ENCODE data around the gene PHTF2. TPM values are rescaled to one million over a fixed set of nuclear protein-coding genes. Genes with fewer than 3 reads are reported as not detected.

Gene PHTF2
- total RNA-seq, 1 experiment from 2014 or later = 36.9 TPM

DNA sequence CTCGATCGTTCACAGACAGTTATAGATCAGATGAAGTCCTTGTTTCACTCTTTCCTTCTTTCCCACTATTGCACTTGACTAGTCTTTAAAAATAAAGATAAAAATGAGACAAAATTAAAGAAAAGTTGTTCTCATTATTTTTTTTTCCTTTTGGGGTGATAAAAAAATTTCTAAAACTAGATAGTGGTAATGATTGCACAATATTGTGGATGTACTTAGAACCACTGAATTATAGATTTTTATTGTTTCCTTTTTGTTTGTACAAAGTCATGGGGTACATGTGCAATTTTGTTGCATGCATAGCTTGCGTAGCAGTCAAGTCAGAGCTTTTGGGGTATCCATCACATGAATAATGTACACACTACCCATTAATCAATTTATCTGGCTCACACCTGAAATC, 97.3 kb downstream of the PHTF2 start:
- TF ChIP-seq, protein P1, sequence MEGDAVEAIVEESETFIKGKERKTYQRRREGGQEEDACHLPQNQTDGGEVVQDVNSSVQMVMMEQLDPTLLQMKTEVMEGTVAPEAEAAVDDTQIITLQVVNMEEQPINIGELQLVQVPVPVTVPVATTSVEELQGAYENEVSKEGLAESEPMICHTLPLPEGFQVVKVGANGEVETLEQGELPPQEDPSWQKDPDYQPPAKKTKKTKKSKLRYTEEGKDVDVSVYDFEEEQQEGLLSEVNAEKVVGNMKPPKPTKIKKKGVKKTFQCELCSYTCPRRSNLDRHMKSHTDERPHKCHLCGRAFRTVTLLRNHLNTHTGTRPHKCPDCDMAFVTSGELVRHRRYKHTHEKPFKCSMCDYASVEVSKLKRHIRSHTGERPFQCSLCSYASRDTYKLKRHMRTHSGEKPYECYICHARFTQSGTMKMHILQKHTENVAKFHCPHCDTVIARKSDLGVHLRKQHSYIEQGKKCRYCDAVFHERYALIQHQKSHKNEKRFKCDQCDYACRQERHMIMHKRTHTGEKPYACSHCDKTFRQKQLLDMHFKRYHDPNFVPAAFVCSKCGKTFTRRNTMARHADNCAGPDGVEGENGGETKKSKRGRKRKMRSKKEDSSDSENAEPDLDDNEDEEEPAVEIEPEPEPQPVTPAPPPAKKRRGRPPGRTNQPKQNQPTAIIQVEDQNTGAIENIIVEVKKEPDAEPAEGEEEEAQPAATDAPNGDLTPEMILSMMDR (IDR thresholded peaks at IDR 0.05; ENCODE audit: insufficient read depth in 1 of 2, low read depth in 1 of 2, low read length in 1 of 2, severe bottlenecking in 1 of 2, unreplicated experiment in 1 of 2) = no peak
- ChIA-PET CTCF (no interaction called here), POLR2A (no interaction called here)
- H3K36me3 Mint-ChIP-seq (ENCODE audit: insufficient read depth, unreplicated experiment) = peaks cover 2% of the 10 kb centered on the region
- H3K9me3 ChIP-seq = no peaks in the 10 kb centered on the region
- H3K9me3 Mint-ChIP-seq (ENCODE audit: unreplicated experiment) = no peaks in the 10 kb centered on the region
- no TSS peak for BruUV-seq (replicated peaks)
- no peaks in the 10 kb centered on the region for H3K4me1 ChIP-seq
- H3K27me3 Mint-ChIP-seq (ENCODE audit: insufficient read depth, unreplicated experiment) = no peaks in the 10 kb centered on the region
- H3K4me3 Mint-ChIP-seq (ENCODE audit: unreplicated experiment) = no peak overlapping the region
- H3K27ac Mint-ChIP-seq (ENCODE audit: unreplicated experiment) = no peak overlapping the region
- DNase-seq = no peak
- H3K4me3 ChIP-seq (ENCODE audit: low read depth, low read length) = no peak overlapping the region
- H3K27me3 ChIP-seq (replicated peaks; ENCODE audit: control insufficient read depth, insufficient read depth, low read length) = no peaks in the 10 kb centered on the region
- H3K4me1 Mint-ChIP-seq (ENCODE audit: low read depth, unreplicated experiment) = no peaks in the 10 kb centered on the region
- intact Hi-C loops (cut with micrococcal nuclease; ENCODE audit: unreplicated experiment) = no loop called here
- no peaks in the 10 kb centered on the region for H3K36me3 ChIP-seq (ENCODE audit: control insufficient read depth, insufficient read depth, low read length)

DNA sequence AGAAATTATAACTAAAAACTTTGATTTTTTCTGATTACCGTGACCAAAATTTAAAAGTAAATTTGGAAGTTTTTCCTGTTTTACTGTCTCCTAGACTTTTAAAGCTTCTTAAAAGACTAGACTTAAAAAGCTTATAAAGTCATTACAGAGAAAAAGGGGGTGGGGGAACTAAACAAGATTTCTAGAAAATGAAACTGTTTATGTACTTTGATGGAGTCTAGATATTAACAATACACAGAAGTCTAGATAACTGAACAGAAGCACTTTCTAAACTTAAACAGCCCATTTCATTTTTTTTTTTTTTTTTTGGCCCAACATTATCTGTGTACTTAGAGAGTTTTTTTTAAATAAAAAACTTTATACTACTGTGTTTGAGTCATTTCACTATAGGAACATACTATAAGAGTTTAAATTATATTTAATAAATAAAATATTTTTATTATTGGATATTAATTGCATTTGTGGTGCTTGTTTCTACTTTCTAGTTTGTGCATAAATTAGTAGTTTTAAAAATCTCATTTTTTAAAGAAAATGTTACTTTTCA, 98.5 kb downstream of the PHTF2 start:
- Mint-ChIP-seq H3K36me3 (ENCODE audit: insufficient read depth, unreplicated experiment) (peaks cover 6% of the 10 kb centered on the region), H3K4me1 (ENCODE audit: low read depth, unreplicated experiment) (no peaks in the 10 kb centered on the region), H3K4me3 (ENCODE audit: unreplicated experiment) (no peak overlapping the region), H3K27me3 (ENCODE audit: insufficient read depth, unreplicated experiment) (no peaks in the 10 kb centered on the region), H3K9me3 (ENCODE audit: unreplicated experiment) (no peaks in the 10 kb centered on the region), H3K27ac (ENCODE audit: unreplicated experiment) (no peak overlapping the region)
- Histone ChIP-seq H3K4me3 (ENCODE audit: low read depth, low read length) (no peak overlapping the region), H3K9me3 (no peaks in the 10 kb centered on the region), H3K27me3 (replicated peaks; ENCODE audit: control insufficient read depth, insufficient read depth, low read length) (no peaks in the 10 kb centered on the region), H3K36me3 (ENCODE audit: control insufficient read depth, insufficient read depth, low read length) (no peaks in the 10 kb centered on the region), H3K4me1 (no peaks in the 10 kb centered on the region)
- CTCF ChIA-PET = no interaction called here
- no TSS peak for BruUV-seq (replicated peaks)
- POLR2A ChIA-PET = no interaction called here
- TF ChIP-seq, protein P1 (IDR thresholded peaks at IDR 0.05; ENCODE audit: insufficient read depth in 1 of 2, low read depth in 1 of 2, low read length in 1 of 2, severe bottlenecking in 1 of 2, unreplicated experiment in 1 of 2) = no peak
- intact Hi-C loops (cut with micrococcal nuclease; ENCODE audit: unreplicated experiment) = no loop called here
- DNase-seq = no peak

DNA sequence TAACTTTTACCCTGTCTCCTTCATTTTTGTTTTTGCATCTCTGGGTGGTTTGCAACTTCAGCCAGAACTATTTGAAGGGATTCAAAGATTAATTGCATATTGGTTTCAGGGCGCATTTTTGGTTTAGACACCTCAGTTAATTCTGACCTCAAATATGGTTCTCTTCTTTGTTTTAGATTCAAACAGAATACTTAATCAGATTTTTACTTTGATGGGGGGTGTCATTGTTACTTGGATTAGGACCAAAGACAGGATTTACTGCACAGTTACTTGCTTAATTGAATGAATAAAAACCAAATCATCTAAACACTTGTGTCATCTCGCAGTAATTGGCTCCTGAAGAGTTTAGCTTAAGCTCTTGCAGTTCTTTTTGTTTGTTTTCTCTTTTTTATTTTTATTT, 100.9 kb downstream of the PHTF2 start:
- no TSS peak for BruUV-seq (replicated peaks)
- no peaks in the 10 kb centered on the region for H3K27me3 Mint-ChIP-seq (ENCODE audit: insufficient read depth, unreplicated experiment)
- H3K4me1 Mint-ChIP-seq (ENCODE audit: low read depth, unreplicated experiment) = no peaks in the 10 kb centered on the region
- no peak for DNase-seq
- Histone ChIP-seq H3K4me3 (ENCODE audit: low read depth, low read length) (no peak overlapping the region), H3K9me3 (no peaks in the 10 kb centered on the region), H3K27me3 (replicated peaks; ENCODE audit: control insufficient read depth, insufficient read depth, low read length) (no peaks in the 10 kb centered on the region), H3K36me3 (ENCODE audit: control insufficient read depth, insufficient read depth, low read length) (no peaks in the 10 kb centered on the region), H3K4me1 (0 out of 2 replicates have a peak, but pooled peaks cover 4% of the 10 kb centered on the region)
- TF ChIP-seq, protein P1 (IDR thresholded peaks at IDR 0.05; ENCODE audit: insufficient read depth in 1 of 2, low read depth in 1 of 2, low read length in 1 of 2, severe bottlenecking in 1 of 2, unreplicated experiment in 1 of 2) = no peak
- H3K27ac Mint-ChIP-seq (ENCODE audit: unreplicated experiment) = no peak overlapping the region
- no peaks in the 10 kb centered on the region for H3K9me3 Mint-ChIP-seq (ENCODE audit: unreplicated experiment)
- H3K36me3 Mint-ChIP-seq (ENCODE audit: insufficient read depth, unreplicated experiment) = peaks cover 6% of the 10 kb centered on the region
- ChIA-PET CTCF (no interaction called here), POLR2A (no interaction called here)
- no peak overlapping the region for H3K4me3 Mint-ChIP-seq (ENCODE audit: unreplicated experiment)
- intact Hi-C loops (cut with micrococcal nuclease; ENCODE audit: unreplicated experiment) = no loop called here

All from Caco-2 (cell line).